HG02642 (cell line): ENCODE measurements around the gene EIF5B.
"Not testable (repeated sequence)": the region's sequence is repeated elsewhere in the genome, so short reads cannot be mapped to it uniquely, and the experiment has no call there.

Source experiments
- ATAC-seq: cut with Tn5 transposase; IDR thresholded peaks from one replicate; pipeline ENCODE4 v1.9.1; 2021; ENCODE audit warnings: mild to moderate bottlenecking; ENCODE audit not compliant: unreplicated experiment, poor library complexity

The EIF5B gene

DNA sequence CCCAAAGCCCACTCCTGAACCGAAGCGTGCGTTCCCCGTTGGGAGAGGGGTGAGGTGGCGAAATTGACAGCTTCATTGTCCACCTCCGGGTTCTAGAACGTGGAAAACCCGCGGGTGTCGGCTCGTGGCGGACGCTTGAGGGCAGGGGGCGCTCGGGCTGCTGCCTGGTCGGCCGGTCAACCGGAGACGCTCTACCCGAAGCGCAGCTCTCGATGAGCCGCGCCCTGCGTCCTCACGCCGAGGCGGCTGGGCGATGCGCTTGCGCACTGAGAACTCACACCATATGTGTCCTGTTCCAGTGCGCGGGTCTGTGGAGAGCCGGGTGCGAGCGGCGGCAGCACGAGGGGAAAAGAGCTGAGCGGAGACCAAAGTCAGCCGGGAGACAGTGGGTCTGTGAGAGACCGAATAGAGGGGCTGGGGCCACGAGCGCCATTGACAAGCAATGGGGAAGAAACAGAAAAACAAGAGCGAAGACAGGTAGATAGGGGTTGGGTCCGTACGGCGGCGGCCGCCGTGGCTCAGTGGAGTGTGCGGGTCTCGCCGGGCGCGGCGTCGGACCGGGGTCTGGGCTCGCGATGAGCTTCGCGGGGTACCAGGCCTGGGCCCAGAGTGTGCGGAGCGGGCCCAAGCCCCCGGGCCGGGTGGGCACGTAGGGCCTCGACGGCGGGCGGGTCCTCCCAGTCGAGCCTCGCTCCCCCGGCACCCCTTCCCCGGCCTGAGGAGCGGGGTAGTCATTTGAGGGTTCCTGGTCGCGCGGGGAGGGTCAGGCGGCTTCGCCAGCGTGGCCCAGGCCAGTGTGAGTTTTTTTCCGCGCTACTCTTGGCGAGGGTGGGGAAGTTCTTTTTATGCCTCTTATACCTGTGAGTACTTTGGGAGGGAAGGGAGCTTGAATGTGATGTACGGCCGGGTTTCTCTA is at the start of gene EIF5B:
TSS of gene EIF5B (plus strand) at position 277 of the 916 bp plus-strand sequence. CDS start at position 443, 166 bp downstream.
- ATAC-seq: peak; percentile 66

DNA sequence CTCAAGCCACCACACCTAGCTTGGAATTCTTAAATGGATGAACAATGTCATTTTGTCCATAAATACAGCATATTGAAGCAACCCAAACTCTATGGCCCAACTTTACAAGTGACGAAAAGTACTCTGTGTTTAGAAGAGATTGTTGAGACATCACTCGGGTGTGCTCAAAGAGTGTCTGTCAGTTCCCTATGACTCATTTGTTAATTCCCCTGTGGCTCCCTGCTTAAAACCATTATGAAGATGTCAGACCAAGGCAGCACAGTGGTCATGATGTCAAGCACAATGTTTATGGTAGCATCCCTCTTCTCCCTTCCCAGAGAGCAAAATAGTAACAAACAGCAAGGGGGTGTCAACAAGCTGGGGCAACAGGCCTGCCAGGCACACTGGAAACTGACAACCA is 39.2 kb upstream of the EIF5B start:
- no peak for ATAC-seq

- ATAC-seq: no peak
These were observed 37.6 kb upstream of the EIF5B start for GRCh38 chr2:99299580-99299979.

GRCh38 chr2:99301097-99301496 is 36.1 kb upstream of the EIF5B start, which contains the start of gene LYG1:
Gene LYG1, minus strand, starts transcription at chr2:99301197. Its CDS starts 5,527 bp downstream, at chr2:99295670.
- not testable (repeated sequence) for ATAC-seq

GRCh38 chr2:99317161-99317872 is 19.9 kb upstream of the EIF5B start:
- no peak for ATAC-seq

DNA sequence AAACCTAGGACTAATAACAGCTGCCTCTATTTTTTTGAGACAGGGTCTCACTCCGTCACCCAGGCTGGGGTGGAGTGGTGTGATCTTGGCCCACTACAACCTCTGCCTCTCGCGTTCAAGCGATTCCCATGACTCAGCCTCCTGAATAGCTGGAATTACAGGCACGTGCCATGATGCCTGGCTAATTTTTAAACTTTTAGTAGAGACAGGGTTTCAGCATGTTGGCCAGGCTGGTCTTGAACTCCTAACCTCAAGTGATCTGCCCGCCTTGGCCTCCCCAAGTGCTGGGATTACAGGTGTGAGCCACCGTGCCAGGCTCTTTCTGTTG is 19.4 kb upstream of the EIF5B start:
- not testable (repeated sequence) for ATAC-seq

DNA sequence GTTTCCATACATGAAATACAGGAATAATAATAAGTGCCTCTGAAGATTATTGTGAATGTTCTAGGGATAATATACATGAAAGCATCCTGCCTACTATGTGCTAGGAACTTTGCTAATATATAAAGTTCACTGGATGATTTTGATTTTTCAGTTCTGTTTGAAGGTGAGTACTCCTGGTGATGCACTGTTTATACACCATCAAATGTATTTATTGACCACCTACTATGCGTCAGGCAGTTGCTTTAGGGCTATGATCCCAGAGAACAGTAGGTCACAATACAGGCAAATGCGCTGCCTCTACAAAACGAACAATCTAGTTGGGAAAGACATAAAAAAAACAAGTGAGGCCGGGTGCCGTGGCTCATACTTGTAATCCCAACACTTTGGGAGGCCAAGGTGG is 11.8 kb upstream of the EIF5B start:
- no peak for ATAC-seq

- peak; percentile 80 for ATAC-seq
These were observed 1.0 kb upstream of the EIF5B start, which contains the start of gene TXNDC9 for GRCh38 chr2:99335911-99336803. Gene TXNDC9, minus strand, starts transcription at chr2:99336333. Its CDS starts 3,123 bp downstream, at chr2:99333210.

DNA sequence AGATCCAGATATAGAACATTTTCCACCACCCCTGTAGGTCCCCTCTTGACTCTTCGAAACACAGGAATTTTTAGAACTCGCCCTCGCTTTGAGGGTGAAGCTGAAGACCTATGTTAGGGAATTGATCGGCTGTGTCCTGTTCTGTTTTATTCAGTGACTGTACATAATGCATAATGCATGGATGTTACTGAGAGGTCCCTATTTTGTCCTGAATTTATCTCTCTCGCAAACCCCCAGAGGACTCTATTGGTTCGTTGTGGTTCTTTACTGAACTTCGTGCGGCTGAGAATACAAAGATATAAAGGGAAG is 431 bp upstream of the EIF5B start:
- ATAC-seq: peak; percentile 5

- ATAC-seq: no peak
These were observed 918 bp downstream of the EIF5B start for GRCh38 chr2:99338029-99338585.

DNA sequence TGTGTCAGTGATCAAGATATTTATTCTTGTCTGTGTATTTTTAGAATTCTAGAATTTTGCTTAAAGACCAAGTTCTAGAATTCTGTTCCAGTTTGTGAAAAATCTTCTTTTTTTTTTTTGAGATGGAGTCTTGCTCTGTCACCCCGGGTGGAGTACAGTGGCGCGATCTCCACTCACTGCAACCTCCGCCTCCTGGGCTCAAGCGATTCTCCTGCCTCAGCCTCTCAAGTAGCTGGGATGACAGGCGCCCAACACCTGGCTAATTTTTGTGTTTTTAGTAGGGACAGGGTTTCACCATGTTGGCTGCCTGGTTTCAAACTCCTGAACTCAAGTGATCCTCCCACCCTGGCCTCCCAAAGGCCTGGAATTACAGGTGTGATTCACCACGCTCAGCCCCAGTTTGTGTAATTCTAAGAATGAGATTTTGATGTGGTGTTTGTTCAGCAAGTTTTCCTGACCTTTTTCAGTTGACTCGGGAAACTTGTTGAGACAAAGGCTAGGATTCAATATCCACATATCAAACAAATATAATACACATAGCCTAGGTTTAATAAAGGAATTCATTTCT is 3.6 kb downstream of the EIF5B start:
- ATAC-seq: no peak

- no peak for ATAC-seq
These were observed 5.3 kb downstream of the EIF5B start for GRCh38 chr2:99342536-99342935.

GRCh38 chr2:99345446-99345845 is 8.3 kb downstream of the EIF5B start:
- not testable (repeated sequence) for ATAC-seq

- no peak for ATAC-seq
These were observed 9.0 kb downstream of the EIF5B start for GRCh38 chr2:99346218-99346617.

- ATAC-seq: no peak
These were observed 11.0 kb downstream of the EIF5B start for GRCh38 chr2:99348173-99348572.

DNA sequence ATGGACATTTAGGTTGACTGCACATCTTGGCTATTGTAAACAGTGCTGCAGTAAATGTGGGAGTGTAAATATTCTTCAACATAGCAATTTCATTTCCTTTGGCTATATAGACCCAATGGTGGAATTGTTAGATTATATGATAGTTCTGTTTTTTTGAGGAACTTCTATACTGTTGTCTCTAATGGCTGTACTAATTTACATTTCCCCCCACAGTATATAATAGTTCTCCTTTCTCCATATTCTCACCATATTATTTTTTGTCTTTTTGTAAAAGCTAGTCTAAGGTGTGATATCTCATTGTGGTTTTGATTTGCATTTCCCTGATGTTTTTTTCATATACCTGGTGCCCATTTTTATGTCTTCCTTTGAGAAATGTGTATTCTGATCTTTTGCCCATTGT is 13.0 kb downstream of the EIF5B start:
- ATAC-seq: no peak

GRCh38 chr2:99354070-99354469 is 16.9 kb downstream of the EIF5B start:
- ATAC-seq: no peak

GRCh38 chr2:99354825-99355224 is 17.6 kb downstream of the EIF5B start:
- not testable (repeated sequence) for ATAC-seq

- ATAC-seq: peak; percentile 57
These were observed 19.7 kb downstream of the EIF5B start for GRCh38 chr2:99356853-99357252.

DNA sequence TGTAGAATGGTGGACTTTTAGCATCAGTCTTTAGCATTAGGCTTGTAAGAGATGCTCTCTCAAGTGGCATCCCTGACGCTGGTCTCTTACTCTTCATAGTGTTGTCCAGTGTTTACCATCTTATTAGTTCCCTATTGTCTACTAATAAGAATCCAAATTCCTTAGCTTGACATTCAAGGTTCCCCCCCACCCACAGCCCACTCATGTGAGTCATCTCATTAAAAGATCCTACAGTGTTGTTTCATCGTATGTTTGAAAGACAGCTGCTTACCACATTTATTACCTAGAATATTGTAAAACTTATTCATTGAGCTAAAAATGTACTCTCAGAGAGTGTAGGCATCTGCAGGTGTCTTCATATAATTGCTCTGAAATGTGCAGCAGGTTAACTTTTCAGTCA is 28.5 kb downstream of the EIF5B start:
- no peak for ATAC-seq
